ENCODE results near the gene STUB1. TPM values are rescaled to one million over a fixed set of nuclear protein-coding genes. Genes with fewer than 3 reads are reported as not detected.

Gene STUB1
- 90.8 and 211 TPM in 2 replicates for total RNA-seq

GRCh38 chr16:679814-680624 is at the start of gene STUB1:
Gene STUB1 (plus strand): TSS chr16:680410. CDS start chr16:680526, 116 bp downstream.

GRCh38 chr16:630815-631405 is 49.3 kb upstream of the STUB1 start, which contains the start of gene WFIKKN1:
Gene WFIKKN1 (plus strand): TSS chr16:630985. CDS start chr16:631254, 269 bp downstream.

GRCh38 chr16:636206-637080 is 43.8 kb upstream of the STUB1 start, which contains the start of gene METTL26:
Gene METTL26 (minus strand): TSS chr16:636305. CDS start chr16:636290, 15 bp downstream.

GRCh38 chr16:641326-642188 is 38.7 kb upstream of the STUB1 start, which contains the start of gene MCRIP2:
Gene MCRIP2 (plus strand): TSS chr16:641828. CDS start chr16:641992, 164 bp downstream.

GRCh38 chr16:648781-649589 is 31.2 kb upstream of the STUB1 start, which contains the start of gene WDR90:
Gene WDR90 (plus strand): TSS chr16:649365. CDS start chr16:649417, 52 bp downstream.

GRCh38 chr16:667780-668518 is 12.3 kb upstream of the STUB1 start, which contains the start of gene RHOT2:
Gene RHOT2 (plus strand): TSS chr16:668132. CDS start chr16:668200, 68 bp downstream.

GRCh38 chr16:674968-675883 is 5.0 kb upstream of the STUB1 start, which contains the start of gene RHBDL1:
Gene RHBDL1 (plus strand): TSS chr16:675671. CDS start chr16:675791, 120 bp downstream.

GRCh38 chr16:684071-684794 is 4.0 kb downstream of the STUB1 start, which contains the start of gene JMJD8:
Gene JMJD8 (minus strand): TSS chr16:684334. CDS start chr16:684319, 15 bp downstream.

GRCh38 chr16:705431-706188 is 25.4 kb downstream of the STUB1 start, which contains the start of gene FBXL16:
Gene FBXL16 (minus strand): TSS chr16:705801. CDS start chr16:697405, 8,396 bp downstream.

GRCh38 chr16:714558-715476 is 34.6 kb downstream of the STUB1 start, which contains the start of gene METRN:
Gene METRN (plus strand): TSS chr16:715118. CDS start chr16:715290, 172 bp downstream.

GRCh38 chr16:720990-721764 is 41.0 kb downstream of the STUB1 start, which contains the start of gene ANTKMT:
Gene ANTKMT (plus strand): TSS chr16:721146. CDS start chr16:721275, 129 bp downstream.

GRCh38 chr16:726438-727290 is 46.5 kb downstream of the STUB1 start, which contains the start of the genes CCDC78 and HAGHL:
Gene CCDC78 (minus strand): TSS chr16:726443. CDS start chr16:726367, 76 bp downstream.
Gene HAGHL (plus strand): TSS chr16:727106. CDS start chr16:727510, 404 bp downstream.

